T-helper 1 cell (primary cell): ENCODE results near the gene SCNN1A.

Source experiments
- DNase-seq, 5 donors: peaks; one replicate each; pipeline ENCODE4 v3.0.0-alpha.2; 2012 to 2020

The SCNN1A gene

DNA sequence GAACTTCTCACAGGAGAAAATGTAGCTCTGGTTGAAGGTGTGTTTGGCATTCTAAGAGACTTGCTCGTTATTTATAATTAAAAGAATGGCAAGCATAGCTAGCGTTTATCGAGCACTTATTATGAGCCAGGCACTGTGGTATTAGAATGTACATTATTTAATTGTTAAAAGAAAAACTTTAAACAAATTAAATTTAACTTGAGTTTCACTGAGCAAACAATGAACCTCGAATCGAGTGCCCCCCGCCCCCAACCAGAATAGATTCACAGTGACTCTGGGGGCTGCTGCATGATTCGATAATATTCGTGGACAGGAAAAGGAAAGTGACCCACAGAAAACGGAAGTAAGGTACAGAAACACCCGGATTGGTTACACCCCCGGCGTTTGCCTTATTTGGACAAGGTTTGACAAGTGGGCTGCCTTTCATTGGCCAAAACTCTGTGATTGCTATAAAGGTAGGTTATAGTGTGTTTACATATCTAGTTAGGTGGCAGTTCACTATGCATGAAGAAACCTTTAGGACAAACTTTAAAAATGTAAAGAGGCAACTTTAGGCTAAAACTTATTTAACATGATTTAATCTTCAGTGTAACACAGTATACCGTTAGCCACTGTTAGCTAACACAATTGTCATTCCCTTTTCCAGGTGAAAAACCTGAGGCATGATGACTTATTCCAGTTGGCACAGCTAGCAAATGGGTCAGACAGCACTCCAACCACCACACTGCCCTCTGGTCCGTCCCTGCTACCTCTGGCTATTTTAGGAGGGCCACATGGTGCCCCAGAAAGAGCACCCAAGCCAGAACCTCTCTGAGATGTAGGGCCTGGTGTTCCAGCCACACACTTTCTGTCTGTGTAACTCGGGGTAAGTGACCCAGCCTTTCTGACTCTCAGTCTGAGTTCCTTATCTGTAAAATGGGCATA is 7.1 kb downstream of the SCNN1A start:
- peak in 1 of 5 donors; percentile 27 for DNase-seq

DNA sequence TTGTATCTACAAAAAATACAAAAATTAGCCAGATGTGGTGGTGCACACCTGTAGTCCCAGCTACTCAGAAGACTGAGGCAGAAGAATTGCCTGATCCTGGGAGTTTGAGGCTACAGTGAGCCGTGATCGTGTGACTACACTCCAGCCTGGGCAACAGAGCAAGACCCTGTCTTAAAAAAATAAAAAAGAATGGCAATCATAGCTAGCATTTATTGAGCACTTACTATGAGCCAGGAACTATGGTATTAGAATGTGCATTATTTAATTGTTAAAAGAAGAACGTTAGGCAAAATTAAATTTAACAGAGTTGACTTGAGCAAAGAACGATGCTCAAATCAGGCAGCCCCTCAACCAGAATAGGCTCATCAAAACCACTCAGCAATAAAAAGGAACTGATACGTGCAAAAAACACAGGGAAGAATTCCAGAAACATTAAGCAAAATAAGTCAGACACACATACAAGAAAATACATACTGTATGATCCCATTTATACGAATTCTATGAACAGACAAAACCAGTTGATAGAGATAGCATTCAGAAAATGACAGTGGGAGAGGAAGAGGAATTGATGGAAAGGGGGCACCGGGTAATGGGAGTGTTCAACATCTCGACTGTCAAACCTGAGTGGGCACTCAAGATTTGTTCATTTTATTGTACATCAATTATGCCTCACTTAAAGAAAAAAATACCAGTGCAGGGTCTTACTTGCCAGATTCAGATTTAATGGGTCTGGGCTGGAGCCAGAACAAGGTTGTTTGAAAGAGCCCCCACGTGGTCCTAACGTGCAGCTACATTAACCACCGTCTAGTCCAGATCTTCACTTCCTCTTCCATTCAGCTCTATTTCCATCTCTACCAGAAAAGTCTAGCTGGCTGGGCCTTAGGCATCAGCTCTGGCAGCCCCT is 8.0 kb downstream of the SCNN1A start:
- DNase-seq, result peak in 2 of 5 donors; percentile 27 to 58

DNA sequence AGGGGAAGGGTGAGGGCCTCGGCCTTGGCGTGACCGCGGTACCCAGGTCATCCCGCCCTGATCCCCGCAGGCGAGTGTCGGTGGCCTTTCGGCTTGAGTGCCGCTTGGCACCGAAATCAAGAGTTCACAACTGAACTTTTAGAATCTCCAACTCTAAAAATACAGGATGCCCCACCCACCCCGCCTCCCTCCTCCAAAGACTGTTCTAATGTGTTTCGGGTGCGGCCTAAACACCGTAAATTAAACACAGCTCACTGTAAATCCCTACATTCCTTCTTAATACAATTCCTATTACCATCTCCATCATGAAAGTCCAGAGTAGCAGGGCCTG is 11.4 kb downstream of the SCNN1A start:
- DNase-seq, result peak in 1 of 5 donors; percentile 26

DNA sequence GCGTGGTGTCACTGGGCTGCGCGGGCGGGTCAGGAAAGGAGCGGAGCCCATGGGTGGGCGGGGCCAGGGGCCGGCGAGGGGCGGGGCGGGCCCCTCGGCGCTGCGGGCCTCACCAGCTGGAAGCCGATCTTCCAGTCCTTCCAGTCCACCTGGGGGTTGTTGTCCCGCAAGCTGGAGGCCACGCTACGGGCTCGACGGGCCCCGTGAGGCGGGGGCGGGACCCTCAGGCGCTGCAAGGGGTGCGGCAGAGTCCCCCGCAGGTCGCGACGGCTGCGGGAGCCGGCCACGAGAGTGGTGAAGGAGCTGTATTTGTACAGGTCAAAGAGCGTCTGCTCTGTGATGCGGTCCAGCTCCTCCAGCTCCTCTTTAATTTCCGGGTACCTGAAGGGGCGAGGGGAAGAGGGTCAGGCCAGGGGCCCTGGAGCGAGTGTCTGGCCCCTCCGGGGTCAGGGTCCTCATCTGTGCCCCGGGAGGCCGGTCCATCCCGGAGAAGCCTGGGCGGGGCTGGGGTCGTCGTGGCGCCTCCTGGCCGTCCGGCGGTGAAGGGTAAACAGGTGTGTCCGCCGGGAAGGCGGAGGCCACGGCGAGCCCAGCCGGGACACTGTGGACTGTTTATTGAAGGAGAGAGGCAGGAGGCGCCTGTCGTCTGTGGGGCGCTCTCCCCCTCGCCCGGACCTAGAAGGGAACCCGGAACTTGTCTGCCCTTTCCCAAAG is 11.9 kb downstream of the SCNN1A start:
- DNase-seq, result peak; percentile 53 to 73 (median 59)

DNA sequence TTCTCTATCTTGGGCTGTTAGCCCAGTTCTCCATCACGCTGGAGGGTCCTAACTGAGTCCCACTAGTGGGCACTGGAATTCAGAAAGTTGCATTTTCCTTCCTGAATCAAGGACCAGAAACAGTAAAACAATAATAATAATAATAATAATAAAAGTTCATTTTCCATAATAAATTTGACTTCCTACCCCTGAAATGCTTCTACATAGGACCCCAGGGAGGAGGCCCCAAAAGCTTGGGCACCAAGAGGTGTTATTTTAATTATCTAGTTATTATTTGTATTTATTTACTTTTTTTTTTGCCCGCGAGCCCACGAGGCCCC is 12.4 kb downstream of the SCNN1A start:
- DNase-seq, result no peak

DNA sequence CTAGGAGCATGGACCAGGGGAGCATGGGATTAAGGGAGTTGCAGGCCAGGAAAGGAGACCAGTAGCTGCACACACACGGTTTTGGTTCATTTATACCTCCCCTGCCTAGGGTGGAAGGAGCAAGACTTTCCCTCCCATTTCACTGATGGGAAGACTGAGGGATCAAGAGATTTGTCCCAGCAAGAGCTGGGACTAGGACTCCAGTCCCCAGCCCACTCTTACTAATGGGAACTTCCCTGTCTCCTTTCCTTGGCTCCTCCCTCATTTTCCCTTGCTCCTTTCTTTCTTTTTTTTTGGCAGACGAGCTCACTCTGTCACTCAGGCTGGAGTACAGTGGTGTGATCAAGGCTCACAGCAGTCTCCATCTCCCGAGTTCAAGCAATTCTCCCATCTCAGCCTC is 13.0 kb downstream of the SCNN1A start:
- DNase-seq, result no peak

DNA sequence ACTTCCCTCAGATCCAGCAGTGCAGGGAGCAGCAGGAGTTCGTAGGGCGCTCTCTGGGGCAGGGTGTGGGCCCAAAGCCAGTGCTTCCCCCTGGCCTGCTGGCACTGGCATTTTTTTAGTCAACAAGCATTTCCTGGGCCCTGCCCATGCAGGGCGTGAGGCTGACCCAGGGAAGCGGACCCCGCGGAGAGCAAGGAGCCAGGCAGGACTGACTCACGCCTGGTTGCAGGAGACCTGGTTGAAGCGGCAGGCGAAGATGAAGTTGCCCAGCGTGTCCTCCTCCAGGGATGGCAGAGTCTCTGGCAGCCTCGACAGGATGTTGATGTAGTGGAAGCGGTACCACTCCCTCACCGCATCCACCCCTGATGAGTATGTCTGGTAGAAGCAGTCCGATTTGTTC is 13.5 kb downstream of the SCNN1A start:
- peak in 1 of 5 donors; percentile 39 for DNase-seq

DNA sequence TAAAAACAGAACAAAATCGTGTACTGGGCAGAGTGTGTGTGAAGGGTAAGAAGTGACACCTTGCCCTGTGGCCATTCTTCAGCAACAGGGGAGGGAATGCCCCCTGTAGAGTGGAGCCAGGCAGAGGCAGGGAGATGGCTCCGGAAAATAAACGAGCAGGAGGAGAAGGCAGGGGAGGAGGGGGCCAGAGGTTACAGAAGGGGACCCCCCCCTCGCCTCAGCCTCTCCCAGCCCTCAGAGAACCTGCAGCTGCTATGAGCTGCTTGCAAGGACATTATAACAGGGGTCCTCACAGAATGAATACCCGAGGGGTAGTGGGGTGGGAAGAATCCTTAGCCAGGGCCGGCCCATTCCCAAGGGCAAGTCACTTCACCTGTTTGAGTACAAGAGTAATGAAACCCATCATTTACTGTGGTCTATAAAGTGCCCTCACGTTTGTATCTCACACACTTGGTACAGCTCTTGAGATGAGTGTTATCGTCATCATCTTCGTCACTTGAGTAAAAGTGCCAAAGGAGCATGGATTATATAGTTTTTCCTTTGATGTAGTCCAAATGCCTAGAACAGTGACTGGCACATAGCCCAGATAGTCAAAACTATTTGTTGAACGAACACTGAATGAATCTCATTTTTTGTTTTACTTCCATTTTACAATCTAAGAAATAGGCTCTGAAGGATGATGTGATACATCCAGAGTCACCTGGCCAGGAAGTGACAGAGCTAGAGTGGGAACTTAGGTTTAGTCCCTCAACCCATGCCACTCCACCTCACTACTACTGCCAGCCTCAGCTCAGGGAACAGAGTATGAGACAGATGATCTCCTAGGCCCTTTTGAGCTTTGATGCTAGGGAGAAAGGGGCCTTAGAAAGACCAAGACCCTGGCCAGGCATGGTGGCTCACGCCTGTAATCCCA is 14.5 kb downstream of the SCNN1A start:
- DNase-seq, result no peak

DNA sequence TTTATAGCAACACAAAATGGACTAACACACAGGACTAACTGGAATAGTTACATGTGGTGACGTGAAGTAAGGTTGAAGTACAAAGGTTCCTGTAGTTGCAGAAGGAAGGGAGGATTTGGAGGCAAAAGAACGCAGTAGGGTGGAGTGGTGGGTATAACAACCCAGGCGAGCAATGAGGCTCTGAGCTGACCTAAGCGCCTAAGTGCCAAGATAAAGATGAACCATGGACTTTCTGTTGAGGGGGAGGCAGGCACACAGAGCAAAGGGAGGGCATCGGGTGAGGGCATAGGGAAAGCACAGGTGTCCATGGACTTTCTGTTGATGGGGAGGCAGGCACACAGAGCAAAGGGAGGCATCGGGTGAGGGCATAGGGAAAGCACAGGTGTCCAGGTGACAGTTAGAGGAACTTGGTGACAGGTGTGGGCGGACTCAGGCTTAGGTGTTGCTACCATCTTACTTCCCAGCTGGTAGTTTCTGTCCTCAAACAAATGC is 15.2 kb downstream of the SCNN1A start:
- no peak for DNase-seq

DNA sequence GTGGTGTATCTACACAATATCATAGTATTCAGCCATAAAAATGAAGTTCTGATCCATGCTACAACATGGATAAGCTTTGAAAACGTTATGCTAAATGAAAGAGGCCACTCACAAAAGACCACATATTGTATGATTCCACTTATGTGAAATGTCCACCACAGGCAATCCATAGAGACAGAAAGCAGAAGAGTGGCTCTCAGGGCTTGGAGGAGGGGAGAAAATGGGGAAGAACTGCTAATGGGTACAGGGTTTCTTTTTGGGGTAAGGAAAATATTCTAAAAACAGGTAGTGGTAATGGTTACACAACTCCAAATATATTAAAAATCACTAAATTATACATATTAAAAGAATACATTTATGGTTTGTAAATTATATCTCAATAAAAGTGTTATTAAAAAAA is 16.5 kb downstream of the SCNN1A start:
- no peak for DNase-seq

DNA sequence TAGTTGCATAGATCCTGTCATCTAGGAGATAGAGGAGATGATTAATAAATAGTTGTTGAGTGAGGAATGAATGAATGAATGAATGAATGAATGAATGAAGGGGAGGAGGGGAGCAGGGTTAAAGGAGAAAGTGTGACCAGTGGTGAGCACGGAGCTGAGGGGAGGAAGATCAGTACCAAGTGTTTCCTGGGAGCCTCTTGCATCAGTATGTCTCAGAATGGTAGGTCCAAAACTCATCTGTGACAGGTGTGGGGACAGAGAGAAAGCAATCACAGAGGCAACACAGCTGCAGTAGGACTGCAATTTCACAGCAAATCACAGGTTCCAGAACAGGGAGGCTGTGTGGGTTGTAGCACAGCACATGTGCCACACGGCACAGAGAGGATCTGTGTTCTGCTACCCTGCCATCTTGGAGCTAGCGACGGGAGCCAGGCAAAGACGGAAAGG is 19.0 kb downstream of the SCNN1A start:
- DNase-seq, result no peak

DNA sequence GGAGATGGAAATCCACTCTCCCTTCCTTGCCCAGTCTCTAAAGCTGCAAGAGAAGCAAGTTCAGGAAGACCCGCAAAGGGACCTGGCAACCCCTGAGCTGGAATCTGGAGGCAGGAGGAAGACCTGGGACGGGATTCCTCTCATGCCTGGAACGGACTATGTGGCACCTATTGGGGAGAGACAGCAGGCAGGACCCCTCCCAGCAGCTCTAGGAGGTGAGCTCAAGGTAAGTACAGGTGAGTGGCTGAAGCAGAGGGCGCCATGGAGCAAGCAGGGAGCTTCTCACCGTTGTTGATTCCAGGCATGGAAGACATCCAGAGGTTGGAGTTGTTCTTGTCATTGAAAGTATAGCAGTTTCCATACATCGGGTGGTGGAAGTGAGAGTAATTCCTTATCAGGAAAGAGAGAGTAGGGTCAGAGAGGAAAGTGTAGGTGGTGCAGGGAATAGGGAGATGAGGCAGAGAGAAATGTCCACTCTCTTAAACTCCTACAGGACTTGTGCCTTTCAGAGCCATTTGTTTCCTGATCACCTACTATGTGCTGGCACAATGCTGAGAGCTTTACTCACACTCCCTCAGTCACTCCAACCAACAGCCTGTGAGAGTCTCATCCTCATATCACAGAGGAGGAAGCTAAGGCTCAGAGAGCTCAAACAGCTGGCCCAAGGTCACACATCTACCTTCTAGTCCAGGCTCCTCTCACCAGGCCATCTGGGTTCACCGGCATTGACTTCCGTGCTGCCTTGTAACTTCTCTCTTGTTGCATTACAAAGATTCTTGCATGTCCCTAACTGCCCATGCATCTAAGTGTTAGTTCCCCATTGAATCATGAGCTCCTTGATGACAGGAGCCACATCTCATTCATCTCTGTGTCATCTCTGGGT is 19.6 kb downstream of the SCNN1A start:
- no peak for DNase-seq

DNA sequence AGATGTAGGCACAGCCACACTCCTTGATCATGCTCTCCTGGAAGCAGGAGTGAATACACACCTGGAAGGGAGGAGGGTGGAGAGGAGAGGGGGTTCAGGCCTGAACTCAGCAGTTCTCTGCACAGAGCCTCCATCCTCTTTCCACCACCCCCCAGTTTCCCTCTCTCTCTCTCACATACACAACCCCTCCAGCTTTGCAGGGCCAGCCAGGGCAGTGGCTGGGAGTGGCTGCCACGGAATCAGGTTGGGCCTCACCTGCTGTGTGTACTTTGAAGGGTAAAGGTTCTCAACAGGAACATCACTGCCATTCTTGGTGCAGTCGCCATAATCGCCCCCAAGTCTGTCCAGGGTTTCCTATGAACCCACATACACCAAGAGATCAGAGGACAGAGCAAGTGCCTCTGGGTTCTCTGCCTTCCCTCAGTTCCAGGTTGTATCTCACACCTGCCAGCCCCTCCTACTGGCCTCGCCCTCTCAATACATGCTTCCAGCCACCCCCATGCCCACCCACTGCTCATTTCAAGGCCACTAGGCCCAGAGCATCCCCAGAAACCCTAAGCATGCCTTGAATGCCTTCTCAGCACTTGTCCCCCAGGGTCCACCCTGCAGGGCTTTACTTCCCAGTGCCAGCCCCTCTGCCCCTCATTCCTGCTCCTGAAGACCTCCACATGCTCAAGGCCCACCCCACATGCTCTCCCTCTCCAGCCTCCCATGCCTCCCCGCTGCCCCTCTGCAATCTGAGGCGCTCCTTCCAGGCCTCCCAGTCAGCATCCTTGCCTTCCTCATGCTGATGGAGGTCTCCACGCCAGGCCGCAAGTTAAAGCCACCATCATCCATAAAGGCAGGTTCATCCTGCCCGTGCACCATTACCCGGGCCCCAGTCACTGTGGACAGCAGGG is 20.6 kb downstream of the SCNN1A start:
- no peak for DNase-seq

DNA sequence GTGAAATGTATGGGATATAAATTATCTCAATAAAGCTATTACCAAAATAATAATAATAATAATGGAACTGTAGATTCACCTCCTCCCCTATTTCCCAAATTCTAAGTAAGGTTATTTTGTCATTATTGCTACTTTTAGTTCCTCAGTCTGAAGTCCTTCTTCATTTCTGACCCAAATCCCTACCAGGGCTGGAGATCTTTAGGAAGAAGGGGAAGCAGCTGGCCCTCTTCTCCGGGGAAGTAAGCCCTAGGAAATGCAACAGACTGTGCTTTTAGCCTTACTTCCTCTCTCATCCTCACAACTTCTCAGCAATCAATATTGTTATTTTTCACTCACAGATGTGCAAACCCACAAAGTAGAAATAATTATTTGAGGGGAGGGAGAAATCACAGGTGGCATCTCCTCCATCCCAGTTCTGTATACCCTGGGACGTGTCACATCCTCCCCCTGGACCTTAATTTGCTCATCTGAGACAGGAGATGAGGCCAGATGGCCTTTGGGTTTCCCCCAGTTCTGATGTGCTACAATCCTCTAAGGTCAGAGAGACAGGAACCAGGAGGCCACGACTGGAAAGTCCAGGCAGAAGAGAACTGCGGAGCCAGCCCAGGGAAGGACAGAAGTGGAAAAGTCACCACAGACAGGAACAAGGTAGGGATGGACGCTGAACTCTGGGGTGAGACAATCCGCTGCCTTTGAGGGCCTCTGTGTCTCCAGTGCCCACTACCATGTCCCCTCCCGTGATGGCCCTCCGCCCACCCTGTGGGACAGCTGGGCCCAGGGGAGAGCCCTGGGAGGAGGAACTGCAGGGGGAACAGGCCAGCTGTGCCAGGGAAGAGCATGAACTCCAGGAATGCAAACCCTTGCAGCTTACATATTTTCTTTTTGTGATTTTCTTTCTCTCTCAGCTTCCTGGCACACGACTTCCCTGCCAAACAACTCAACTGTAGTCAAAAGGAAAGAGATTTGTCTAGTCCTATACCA is 22.9 kb downstream of the SCNN1A start:
- DNase-seq, result no peak

DNA sequence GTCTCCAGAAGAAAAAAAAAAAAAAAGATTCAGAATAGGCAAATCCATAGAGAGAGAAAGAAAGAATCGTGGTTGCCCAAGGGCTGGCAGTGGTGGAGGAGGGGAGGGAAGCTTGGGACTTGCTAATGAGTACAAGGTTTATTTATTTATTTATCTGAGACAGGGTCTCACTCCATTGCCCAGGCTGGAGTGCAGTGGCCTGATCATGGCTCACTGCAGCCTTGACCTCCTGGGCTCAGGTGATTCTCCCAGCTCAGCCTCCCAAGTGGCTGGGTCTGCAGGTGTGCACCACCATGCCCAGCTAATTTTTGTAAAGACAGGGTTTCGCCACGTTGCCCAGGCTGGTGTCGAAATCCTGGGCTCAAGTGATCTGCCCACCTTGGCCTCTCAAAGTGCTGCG is 23.7 kb downstream of the SCNN1A start:
- no peak for DNase-seq

DNA sequence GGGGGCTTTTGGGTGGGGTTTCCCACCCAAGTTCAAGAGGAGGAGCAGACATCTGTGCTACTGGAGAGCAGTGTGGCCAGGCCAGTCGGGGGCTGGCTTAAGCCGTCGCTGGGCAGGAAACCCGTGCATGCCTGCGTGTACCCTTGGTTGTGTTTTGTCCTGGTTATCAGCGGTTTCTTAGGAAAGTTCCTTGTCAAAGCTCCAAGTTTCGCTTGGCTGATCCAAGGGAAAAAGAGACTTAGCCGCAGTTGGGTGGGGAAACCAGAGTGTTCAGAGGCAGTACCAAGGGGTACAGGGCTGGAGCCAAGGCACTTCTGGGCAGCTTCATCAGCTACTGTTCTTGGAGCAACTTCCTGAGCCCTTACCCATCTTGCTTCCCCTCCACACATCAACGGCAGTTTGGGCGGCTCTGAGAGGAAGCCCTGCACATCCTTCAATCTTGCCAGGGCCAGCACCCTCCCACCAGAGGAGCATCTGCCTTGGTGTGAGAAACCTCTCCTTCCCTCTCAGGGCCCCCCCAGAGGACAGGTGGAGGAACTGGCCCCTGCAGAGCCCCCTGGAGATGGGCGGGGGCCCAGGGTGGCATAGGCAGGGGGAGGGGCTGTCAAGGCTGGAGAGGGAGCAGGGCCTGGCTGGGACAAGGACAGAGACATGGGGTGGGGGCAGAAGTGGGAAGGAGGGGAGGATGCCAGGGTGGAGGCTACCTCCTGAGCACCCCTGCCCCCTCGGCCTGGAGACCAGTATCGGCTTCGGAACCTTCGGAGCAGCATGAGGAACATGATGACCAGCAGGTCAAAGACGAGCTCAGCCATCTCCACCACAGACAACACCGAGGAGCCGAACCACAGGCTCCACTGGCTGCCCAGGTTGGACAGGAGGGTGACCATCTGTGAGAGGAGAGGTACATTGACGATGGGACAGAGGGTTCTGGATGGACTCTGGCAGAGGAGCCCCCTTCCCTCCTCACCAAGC is 27.7 kb downstream of the SCNN1A start:
- peak in 1 of 5 donors; percentile 31 for DNase-seq

DNA sequence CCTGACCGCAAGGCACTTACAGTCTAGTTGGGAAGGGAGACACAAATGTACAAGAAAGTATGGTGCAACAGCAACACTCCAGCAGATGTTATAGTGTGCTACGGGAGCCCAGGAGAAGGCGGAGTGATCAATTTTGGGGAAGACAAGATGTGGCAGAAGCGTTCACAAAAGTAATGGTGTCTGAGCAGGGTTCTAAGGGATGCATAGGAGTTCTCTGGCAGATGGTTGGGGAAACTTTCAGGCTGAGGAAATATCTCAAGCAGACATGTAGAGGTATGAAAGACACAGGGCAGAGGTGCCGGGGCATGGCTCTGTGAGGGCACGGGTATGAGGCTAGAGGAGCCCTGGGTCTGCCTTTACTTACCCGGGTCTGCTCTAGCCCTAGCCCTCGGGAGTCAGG is 28.4 kb downstream of the SCNN1A start:
- no peak for DNase-seq
